Transverse colon (tissue), 4 donors: Measurements from ENCODE around the gene LGI1. TPM values are rescaled to one million over a fixed set of nuclear protein-coding genes. Genes with fewer than 3 reads are reported as not detected.

Experiments used
- DNase-seq: peaks from one replicate; pipeline ENCODE4 v3.0.0-alpha.2; 2019
- H3K27ac ChIP-seq, 4 donors: fragments of 200-600 bp; sonication (generic); 2 replicates each; pipeline ENCODE4 v1.5.1; 2016 to 2018; ENCODE audit warnings: inconsistent platforms in 4 of 4
- H3K27me3 ChIP-seq: fragments of 200-600 bp; sonication (generic); 2 replicates; pipeline ENCODE4 v1.5.1; 2017; ENCODE audit warnings: inconsistent platforms
- H3K36me3 ChIP-seq, 4 donors: fragments of 200-600 bp; sonication (generic); 2 replicates each; pipeline ENCODE4 v1.5.1; 2017 to 2019; ENCODE audit warnings: inconsistent platforms in 4 of 4
- H3K4me1 ChIP-seq, 4 donors: fragments of 200-600 bp; sonication (generic); 2 replicates each; pipeline ENCODE4 v1.5.1; 2017 to 2020; ENCODE audit warnings: inconsistent platforms in 4 of 4
- H3K4me3 ChIP-seq, 4 donors: fragments of 200-600 bp; sonication (generic); 1 replicate in 1 of 4; 2 replicates in 3 of 4; pipeline versions ENCODE4 v1.5.1 to v1.6.1; 2017 to 2019; ENCODE audit warnings: inconsistent platforms in 4 of 4
- H3K9me3 ChIP-seq, 2 donors: fragments of 200-600 bp; sonication (generic); 2 replicates each; pipeline ENCODE4 v1.5.1; 2017 to 2019; ENCODE audit warnings: inconsistent platforms in 2 of 2
- CTCF ChIP-seq, 5 experiments: fragments of 200-600 bp in 3 of 5; fragments of 450-650 bp in 2 of 5; sonication (generic) in 3 of 5; IDR thresholded peaks; 1 replicate in 2 of 5; 2 replicates in 3 of 5; pipeline ENCODE4 v1.5.1; 2016 to 2017; ENCODE audit warnings: antibody characterized with exemption in 5 of 5, inconsistent platforms in 3 of 5, mild to moderate bottlenecking in 2 of 5, moderate library complexity in 1 of 5
- EP300 ChIP-seq: sonication (generic); formaldehyde crosslinking; IDR thresholded peaks from one replicate; pipeline ENCODE4 v1.6.1; 2017; ENCODE audit warnings: antibody characterized with exemption, low read depth
- POLR2A ChIP-seq: fragments of 450-650 bp; IDR thresholded peaks from one replicate; pipeline ENCODE4 v1.6.1; 2016; ENCODE audit warnings: antibody characterized with exemption, mild to moderate bottlenecking, moderate library complexity
- POLR2AphosphoS5 ChIP-seq, 3 donors: sonication (generic); formaldehyde crosslinking; IDR thresholded peaks; one replicate each; pipeline ENCODE4 v1.6.1; 2016; ENCODE audit warnings: antibody characterized with exemption in 3 of 3
- WGBS, 2 donors: methylation state at CpG; one replicate each; pipeline ENCODE4 v1.1.5; 2018; ENCODE audit warnings: low coverage in 1 of 2; 5-methylcytosine and 5-hydroxymethylcytosine counted together
- in situ Hi-C, 4 donors: fragments of 200-750 bp; cut with MboI; loops; one replicate each; pipeline versions ENCODE4 v1.15.0 to v1.15.1; 2017; ENCODE audit warnings: low sequenced_read_pairs in 3 of 4, low pct_ligation_motif_present in 1 of 4, low pct_unique_long_range_greater_than_20kb in 1 of 4
- intact Hi-C: fragments of 100-400 bp; cut with DNase I; formaldehyde crosslinking; loops from one replicate; pipeline ENCODE4 v1.15.1; 2023; ENCODE audit warnings: low total_unique reads
- total RNA-seq, 4 donors: library from RNA; depleted of rRNA; stranded (reverse); fragments of >200 nt; gene quantifications; one replicate each; pipeline ENCODE4 v1.1.0, GENCODE V29; 2016

The LGI1 gene
- total RNA-seq, 4 donors from 2014 or later, result 1.1 to 2.4 TPM; not detected in 2

GRCh38 chr10:93755443-93756116 is 2.2 kb upstream of the LGI1 start:
- in situ Hi-C loops, result no loop called here
- no peak overlapping the region for H3K4me3 ChIP-seq
- 30 to 34% methylated on average over 9 to 10 of the region's 10 CpGs for WGBS, 2 donors

GRCh38 chr10:93756118-93756517 is 1.6 kb upstream of the LGI1 start:
- intact Hi-C loops (no loop called here), in situ Hi-C loops (no loop called here)
- H3K36me3 ChIP-seq, result no peaks in the 10 kb centered on the region
- H3K4me1 ChIP-seq, result peaks cover 0 to 19% (median 7%) of the 10 kb centered on the region in 4 donors
- 31 to 34% methylated on average over 1 to 3 of the region's 3 CpGs for WGBS, 2 donors
- H3K27me3 ChIP-seq, result peaks cover 3% of the 10 kb centered on the region
- H3K9me3 ChIP-seq, result no peaks in the 10 kb centered on the region
- H3K4me3 ChIP-seq, result no peak overlapping the region
- no peak for DNase-seq
- peak overlapping the region; percentile 54 to 62 (median 57) for H3K27ac ChIP-seq
- TF ChIP-seq POLR2A, result no peak
- TF ChIP-seq EP300, result no peak
- TF ChIP-seq POLR2AphosphoS5 (IDR thresholded peaks at IDR 0.05), result no peak
- no peak for TF ChIP-seq CTCF (IDR thresholded peaks at IDR 0.05)

More at GRCh38 chr10:93755443-93756116, 2.2 kb upstream of the LGI1 start:
- Histone ChIP-seq H3K4me1 (peaks cover 0 to 19% (median 7%) of the 10 kb centered on the region in 4 donors), H3K9me3 (no peaks in the 10 kb centered on the region), H3K27ac (peak overlapping the region; percentile 54 to 62 (median 57)), H3K36me3 (no peaks in the 10 kb centered on the region), H3K27me3 (peaks cover 3% of the 10 kb centered on the region)
- DNase-seq, result no peak
- intact Hi-C loops, result no loop called here
- TF ChIP-seq EP300 (no peak), POLR2AphosphoS5 (IDR thresholded peaks at IDR 0.05) (no peak), CTCF (IDR thresholded peaks at IDR 0.05) (no peak), POLR2A (no peak)

- Histone ChIP-seq H3K36me3 (no peaks in the 10 kb centered on the region), H3K4me3 (no peak overlapping the region), H3K4me1 (peaks cover 0 to 14% (median 6%) of the 10 kb centered on the region in 4 donors), H3K27me3 (peaks cover 3% of the 10 kb centered on the region), H3K27ac (peak overlapping the region; percentile 1 to 62 (median 34)), H3K9me3 (no peaks in the 10 kb centered on the region)
- 65 to 80% methylated on average over 3 to 5 of the region's 5 CpGs for WGBS, 2 donors
- intact Hi-C loops, result no loop called here
- DNase-seq, result no peak
- TF ChIP-seq POLR2A, result no peak
- no peak for TF ChIP-seq POLR2AphosphoS5 (IDR thresholded peaks at IDR 0.05)
- no peak for TF ChIP-seq CTCF (IDR thresholded peaks at IDR 0.05)
- no peak for TF ChIP-seq EP300
- in situ Hi-C loops, result no loop called here
Observed at GRCh38 chr10:93757136-93757535, 600 bp upstream of the LGI1 start.

GRCh38 chr10:93758508-93758885 is 761 bp downstream of the LGI1 start:
- in situ Hi-C loops (no loop called here), intact Hi-C loops (no loop called here)
- TF ChIP-seq EP300 (no peak), POLR2AphosphoS5 (IDR thresholded peaks at IDR 0.05) (no peak), POLR2A (no peak), CTCF (IDR thresholded peaks at IDR 0.05) (no peak)
- peaks cover 3% of the 10 kb centered on the region for H3K27me3 ChIP-seq
- H3K4me1 ChIP-seq, result peaks cover 0 to 14% (median 6%) of the 10 kb centered on the region in 4 donors
- H3K27ac ChIP-seq, result peak overlapping the region in 3 of 4 donors; percentile 1 to 62 (median 25)
- DNase-seq, result no peak
- H3K9me3 ChIP-seq, result no peaks in the 10 kb centered on the region
- H3K4me3 ChIP-seq, result peak overlapping the region in 2 of 4 donors; percentile 8 to 12
- WGBS, 2 donors, result 64 to 68% methylated on average over 5 of the region's 5 CpGs
- no peaks in the 10 kb centered on the region for H3K36me3 ChIP-seq
